MG63 (cell line): ENCODE results near the gene NTNG1. TPM values are rescaled to one million over a fixed set of nuclear protein-coding genes. Genes with fewer than 3 reads are reported as not detected.
A peak's percentile ranks its signal among the peaks of the same experiment; 100 is the strongest.
"Not testable (repeated sequence)": the region's sequence is repeated elsewhere in the genome, so short reads cannot be mapped to it uniquely, and the experiment has no call there.

ENCODE experiments used
- DNase-seq: peaks from one replicate; pipeline ENCODE4 v3.0.0-alpha.2; 2020
- H3K27me3 ChIP-seq: fragments of 250-450 bp; sonication (Bioruptor Pico); 2 replicates; pipeline ENCODE4 v1.5.1; 2020; ENCODE audit warnings: mild to moderate bottlenecking, moderate library complexity
- H3K36me3 ChIP-seq: fragments of 250-450 bp; sonication (Bioruptor Pico); 2 replicates; pipeline ENCODE4 v1.5.1; 2020; ENCODE audit warnings: mild to moderate bottlenecking, moderate library complexity
- H3K4me3 ChIP-seq: fragments of 250-450 bp; sonication (Bioruptor Pico); 2 replicates; pipeline ENCODE4 v1.5.1; 2020; ENCODE audit warnings: mild to moderate bottlenecking, moderate library complexity
- H3K9me3 ChIP-seq: fragments of 250-450 bp; sonication (Bioruptor Pico); 2 replicates; pipeline ENCODE4 v1.5.1; 2020; ENCODE audit warnings: mild to moderate bottlenecking, moderate library complexity
- total RNA-seq: library from RNA; depleted of rRNA; stranded (reverse); fragments of >200 nt; shearing (Covaris generic); gene quantifications from 2 replicates; pipeline ENCODE4 v1.2.3, GENCODE V29; 2014; ENCODE audit warnings: low replicate concordance

NTNG1 gene
- total RNA-seq, 1 experiment from 2014 or later = 0.13 TPM

GRCh38 chr1:107138767-107139445, 1.9 kb upstream of the NTNG1 start:
- Histone ChIP-seq H3K36me3 (no peaks in the 10 kb centered on the region), H3K4me3 (no peak overlapping the region), H3K27me3 (peaks cover 2% of the 10 kb centered on the region; the same call in 1 of the 2 replicates), H3K9me3 (no peaks in the 10 kb centered on the region)
- DNase-seq = no peak

GRCh38 chr1:107139833-107140702, 771 bp upstream of the NTNG1 start:
- Histone ChIP-seq H3K27me3 (peaks cover 2% of the 10 kb centered on the region; the same call in 1 of the 2 replicates), H3K9me3 (no peaks in the 10 kb centered on the region), H3K36me3 (no peaks in the 10 kb centered on the region), H3K4me3 (peak overlapping the region; percentile 51)
- DNase-seq = peak; percentile 49

GRCh38 chr1:107141491-107142126, 770 bp downstream of the NTNG1 start:
- peak; percentile 22 for DNase-seq
- Histone ChIP-seq H3K9me3 (no peaks in the 10 kb centered on the region), H3K36me3 (no peaks in the 10 kb centered on the region), H3K4me3 (peak overlapping the region; percentile 42), H3K27me3 (peaks cover 4% of the 10 kb centered on the region)

GRCh38 chr1:107142140-107142542, 1.3 kb downstream of the NTNG1 start:
- Histone ChIP-seq H3K9me3 (no peaks in the 10 kb centered on the region), H3K27me3 (peaks cover 4% of the 10 kb centered on the region), H3K36me3 (no peaks in the 10 kb centered on the region), H3K4me3 (peak overlapping the region; percentile 42)
- no peak for DNase-seq

- H3K4me3 ChIP-seq = no peak overlapping the region
- no peaks in the 10 kb centered on the region for H3K36me3 ChIP-seq
- no peaks in the 10 kb centered on the region for H3K9me3 ChIP-seq
- H3K27me3 ChIP-seq = peaks cover 4% of the 10 kb centered on the region
- DNase-seq = no peak
These were observed 1.8 kb downstream of the NTNG1 start for GRCh38 chr1:107142666-107143065.

GRCh38 chr1:107145637-107146036, 4.8 kb downstream of the NTNG1 start:
- no peak overlapping the region for H3K4me3 ChIP-seq
- no peak for DNase-seq
- H3K36me3 ChIP-seq = no peaks in the 10 kb centered on the region
- H3K27me3 ChIP-seq = peaks cover 4% of the 10 kb centered on the region
- H3K9me3 ChIP-seq = no peaks in the 10 kb centered on the region

- no peak for DNase-seq
- H3K9me3 ChIP-seq = no peaks in the 10 kb centered on the region
- no peak overlapping the region for H3K4me3 ChIP-seq
- peaks cover 4% of the 10 kb centered on the region for H3K27me3 ChIP-seq
- no peaks in the 10 kb centered on the region for H3K36me3 ChIP-seq
These were observed 7.0 kb downstream of the NTNG1 start for GRCh38 chr1:107147843-107148242.

- Histone ChIP-seq H3K36me3 (no peaks in the 10 kb centered on the region), H3K4me3 (no peak overlapping the region), H3K27me3 (peaks cover 2% of the 10 kb centered on the region; the same call in 1 of the 2 replicates), H3K9me3 (no peaks in the 10 kb centered on the region)
- no peak for DNase-seq
These were observed 9.1 kb downstream of the NTNG1 start for GRCh38 chr1:107149946-107150345.

GRCh38 chr1:107151295-107151694, 10.5 kb downstream of the NTNG1 start:
- H3K36me3 ChIP-seq = no peaks in the 10 kb centered on the region
- no peak overlapping the region for H3K4me3 ChIP-seq
- H3K27me3 ChIP-seq = peaks cover under 1% of the 10 kb centered on the region; the same call in 1 of the 2 replicates
- no peak for DNase-seq
- H3K9me3 ChIP-seq = no peaks in the 10 kb centered on the region

- no peak for DNase-seq
- Histone ChIP-seq H3K9me3 (no peaks in the 10 kb centered on the region), H3K4me3 (no peak overlapping the region), H3K27me3 (no peaks in the 10 kb centered on the region), H3K36me3 (no peaks in the 10 kb centered on the region)
These were observed 11.6 kb downstream of the NTNG1 start for GRCh38 chr1:107152395-107152794.

GRCh38 chr1:107153014-107153413, 12.2 kb downstream of the NTNG1 start:
- DNase-seq = no peak
- H3K27me3 ChIP-seq = no peaks in the 10 kb centered on the region
- H3K9me3 ChIP-seq = no peaks in the 10 kb centered on the region
- H3K4me3 ChIP-seq = no peak overlapping the region
- no peaks in the 10 kb centered on the region for H3K36me3 ChIP-seq

GRCh38 chr1:107158496-107158895, 17.7 kb downstream of the NTNG1 start:
- H3K27me3 ChIP-seq = no peaks in the 10 kb centered on the region
- no peaks in the 10 kb centered on the region for H3K9me3 ChIP-seq
- H3K36me3 ChIP-seq = no peaks in the 10 kb centered on the region
- no peak overlapping the region for H3K4me3 ChIP-seq
- no peak for DNase-seq

- no peak for DNase-seq
- no peak overlapping the region for H3K4me3 ChIP-seq
- H3K36me3 ChIP-seq = no peaks in the 10 kb centered on the region
- no peaks in the 10 kb centered on the region for H3K27me3 ChIP-seq
- no peaks in the 10 kb centered on the region for H3K9me3 ChIP-seq
These were observed 18.2 kb downstream of the NTNG1 start for GRCh38 chr1:107158991-107159390.

GRCh38 chr1:107162745-107163144, 21.9 kb downstream of the NTNG1 start:
- Histone ChIP-seq H3K4me3 (no peak overlapping the region), H3K9me3 (no peaks in the 10 kb centered on the region), H3K27me3 (no peaks in the 10 kb centered on the region), H3K36me3 (no peaks in the 10 kb centered on the region)
- DNase-seq = no peak

GRCh38 chr1:107164901-107165300, 24.1 kb downstream of the NTNG1 start:
- DNase-seq, H3K36me3 ChIP-seq, H3K27me3 ChIP-seq, H3K4me3 ChIP-seq, H3K9me3 ChIP-seq: not testable (repeated sequence)

GRCh38 chr1:107169615-107170014, 28.8 kb downstream of the NTNG1 start:
- H3K4me3 ChIP-seq = no peak overlapping the region
- H3K36me3 ChIP-seq = no peaks in the 10 kb centered on the region
- no peak for DNase-seq

GRCh38 chr1:107171333-107171732, 30.5 kb downstream of the NTNG1 start:
- no peaks in the 10 kb centered on the region for H3K27me3 ChIP-seq
- DNase-seq = no peak
- no peaks in the 10 kb centered on the region for H3K9me3 ChIP-seq
- H3K36me3 ChIP-seq = no peaks in the 10 kb centered on the region
- H3K4me3 ChIP-seq = no peak overlapping the region

More at GRCh38 chr1:107169615-107170014, 28.8 kb downstream of the NTNG1 start:
- H3K27me3 ChIP-seq = no peaks in the 10 kb centered on the region
- H3K9me3 ChIP-seq = no peaks in the 10 kb centered on the region
